Smooth muscle cell (in vitro differentiated cells): Measurements from ENCODE around the gene NT5C3B. TPM values are rescaled to one million over a fixed set of nuclear protein-coding genes. Genes with fewer than 3 reads are reported as not detected.
"Not testable (repeated sequence)": the region's sequence is repeated elsewhere in the genome, so short reads cannot be mapped to it uniquely, and the experiment has no call there.

ENCODE experiments used
- DNase-seq: peaks from one replicate; lab custom pipeline; 2025; ENCODE audit not compliant: unreplicated experiment; lab: John Stamatoyannopoulos, UW
- H2AFZ ChIP-seq: fragments of 200-600 bp; sonication (generic); 2 replicates; pipeline ENCODE4 v1.6.0; 2016; ENCODE audit warnings: antibody characterized with exemption, low read depth, mild to moderate bottlenecking
- H3F3A ChIP-seq: fragments of 200-600 bp; sonication (generic); 2 replicates; pipeline ENCODE4 v1.6.0; 2017; ENCODE audit warnings: antibody characterized with exemption, low read depth
- H3K27ac ChIP-seq: fragments of 200-600 bp; sonication (generic); 2 replicates; pipeline ENCODE4 v1.5.1; 2016; ENCODE audit warnings: low read depth, mild to moderate bottlenecking
- H3K27me3 ChIP-seq: fragments of 200-600 bp; sonication (generic); 2 replicates; pipeline ENCODE4 v1.6.1; 2016; ENCODE audit warnings: low read depth, mild to moderate bottlenecking
- H3K36me3 ChIP-seq: fragments of 200-600 bp; sonication (generic); 2 replicates; pipeline ENCODE4 v1.5.1; 2016; ENCODE audit warnings: low read depth
- H3K4me1 ChIP-seq: fragments of 200-600 bp; sonication (generic); 2 replicates; pipeline ENCODE4 v1.5.1; 2016; ENCODE audit warnings: low read depth
- H3K4me2 ChIP-seq: fragments of 200-600 bp; sonication (generic); 2 replicates; pipeline ENCODE4 v1.6.0; 2016; ENCODE audit warnings: mild to moderate bottlenecking
- H3K4me3 ChIP-seq: fragments of 200-600 bp; sonication (generic); 2 replicates; pipeline ENCODE4 v1.5.1; 2016; ENCODE audit warnings: mild to moderate bottlenecking
- H3K79me2 ChIP-seq: fragments of 200-600 bp; sonication (generic); 2 replicates; pipeline ENCODE4 v1.6.0; 2016; ENCODE audit warnings: low read depth, mild to moderate bottlenecking
- H3K9ac ChIP-seq: fragments of 200-600 bp; sonication (generic); 2 replicates; pipeline ENCODE4 v1.6.0; 2016; ENCODE audit warnings: low read depth
- H3K9me3 ChIP-seq: fragments of 200-600 bp; sonication (generic); replicated peaks from 2 replicates; pipeline ENCODE4 v1.5.1; 2016; ENCODE audit warnings: low read depth
- H4K20me1 ChIP-seq: fragments of 200-600 bp; sonication (generic); 2 replicates; pipeline ENCODE4 v1.6.0; 2016; ENCODE audit warnings: low read depth
- WGBS: methylation state at CpG from one replicate; pipeline ENCODE4 v1.1.7; 2016; ENCODE audit warnings: low lambda C conversion rate; 5-methylcytosine and 5-hydroxymethylcytosine counted together
- polyA plus RNA-seq: library from polyadenylated mRNA; unstranded; fragments of >200 nt; fragmentation: Nextera tagmentation; extraction: Ambion mirVana; gene quantifications from 2 replicates; pipeline ENCODE4 v1.2.1, GENCODE V29; 2016
- total RNA-seq: library from RNA; depleted of rRNA; stranded (reverse); fragments of >200 nt; gene quantifications from 2 replicates; pipeline ENCODE4 v1.2.3, GENCODE V29; 2014
- TF ChIP-seq, protein P1 (sequence below): fragments of 200-600 bp; sonication (generic); IDR thresholded peaks from 2 replicates; pipeline ENCODE4 v1.5.1; 2017; ENCODE audit warnings: borderline replicate concordance, mild to moderate bottlenecking, antibody characterized with exemption; ENCODE audit not compliant: insufficient read depth, poor library complexity, severe bottlenecking

The NT5C3B gene
- total and polyA plus RNA-seq, 2 experiments from 2014 or later: 46.8 to 76.3 TPM

- Histone ChIP-seq H3K9ac (no peak overlapping the region), H3F3A (no peaks in the 10 kb centered on the region), H3K4me1 (no peaks in the 10 kb centered on the region), H3K36me3 (peaks cover 2% of the 10 kb centered on the region), H4K20me1 (peaks cover 67% of the 10 kb centered on the region), H3K27ac (no peak overlapping the region), H3K9me3 (no peaks in the 10 kb centered on the region), H3K4me2 (no peak overlapping the region), H3K27me3 (no peaks in the 10 kb centered on the region), H3K79me2 (peaks cover 44% of the 10 kb centered on the region), H2AFZ (no peak overlapping the region), H3K4me3 (no peak overlapping the region)
- 92% methylated on average over 4 of the region's 4 CpGs for WGBS
- DNase-seq: no peak
- TF ChIP-seq, protein P1, sequence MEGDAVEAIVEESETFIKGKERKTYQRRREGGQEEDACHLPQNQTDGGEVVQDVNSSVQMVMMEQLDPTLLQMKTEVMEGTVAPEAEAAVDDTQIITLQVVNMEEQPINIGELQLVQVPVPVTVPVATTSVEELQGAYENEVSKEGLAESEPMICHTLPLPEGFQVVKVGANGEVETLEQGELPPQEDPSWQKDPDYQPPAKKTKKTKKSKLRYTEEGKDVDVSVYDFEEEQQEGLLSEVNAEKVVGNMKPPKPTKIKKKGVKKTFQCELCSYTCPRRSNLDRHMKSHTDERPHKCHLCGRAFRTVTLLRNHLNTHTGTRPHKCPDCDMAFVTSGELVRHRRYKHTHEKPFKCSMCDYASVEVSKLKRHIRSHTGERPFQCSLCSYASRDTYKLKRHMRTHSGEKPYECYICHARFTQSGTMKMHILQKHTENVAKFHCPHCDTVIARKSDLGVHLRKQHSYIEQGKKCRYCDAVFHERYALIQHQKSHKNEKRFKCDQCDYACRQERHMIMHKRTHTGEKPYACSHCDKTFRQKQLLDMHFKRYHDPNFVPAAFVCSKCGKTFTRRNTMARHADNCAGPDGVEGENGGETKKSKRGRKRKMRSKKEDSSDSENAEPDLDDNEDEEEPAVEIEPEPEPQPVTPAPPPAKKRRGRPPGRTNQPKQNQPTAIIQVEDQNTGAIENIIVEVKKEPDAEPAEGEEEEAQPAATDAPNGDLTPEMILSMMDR: no peak
These were observed 13.4 kb upstream of the NT5C3B start for GRCh38 chr17:41849251-41849990.

- H3K4me1 ChIP-seq: no peaks in the 10 kb centered on the region
- no peak for DNase-seq
These were observed 12.8 kb upstream of the NT5C3B start for GRCh38 chr17:41848788-41849187.

DNA sequence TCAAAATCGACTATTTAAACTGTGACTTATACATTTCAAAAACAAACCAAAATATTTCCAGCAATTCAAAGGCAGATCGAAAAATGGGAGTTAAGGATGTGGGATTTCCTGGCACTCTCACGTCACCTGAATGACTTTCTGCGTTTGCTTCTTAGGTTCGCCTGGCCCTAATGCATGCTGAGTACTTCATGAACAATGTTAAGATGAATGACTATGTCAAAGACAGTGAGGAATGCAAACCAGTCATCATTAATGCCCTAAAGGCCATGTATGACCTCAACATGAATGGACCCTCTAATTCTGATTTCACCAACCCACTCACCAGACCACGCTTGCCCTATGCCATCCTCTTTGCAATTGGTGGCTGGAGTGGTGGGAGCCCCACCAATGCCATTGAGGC lies 8.9 kb upstream of the NT5C3B start:
- H3K36me3 ChIP-seq: no peaks in the 10 kb centered on the region
- no peak for DNase-seq

More at GRCh38 chr17:41848788-41849187, 12.8 kb upstream of the NT5C3B start:
- H3K27ac ChIP-seq: no peak overlapping the region
- H4K20me1 ChIP-seq: peaks cover 62% of the 10 kb centered on the region
- H3K9ac ChIP-seq: no peak overlapping the region
- no peaks in the 10 kb centered on the region for H3F3A ChIP-seq
- TF ChIP-seq, protein P1: no peak
- H3K36me3 ChIP-seq: no peaks in the 10 kb centered on the region
- no peaks in the 10 kb centered on the region for H3K9me3 ChIP-seq
- no peak overlapping the region for H3K4me3 ChIP-seq
- H3K79me2 ChIP-seq: peaks cover 38% of the 10 kb centered on the region
- 93% methylated on average over 4 of the region's 4 CpGs for WGBS
- no peaks in the 10 kb centered on the region for H3K27me3 ChIP-seq
- no peak overlapping the region for H2AFZ ChIP-seq
- no peak overlapping the region for H3K4me2 ChIP-seq

GRCh38 chr17:41840781-41841180 lies 4.7 kb upstream of the NT5C3B start:
- not testable (repeated sequence) for H3K4me2 ChIP-seq, H3K9ac ChIP-seq, H4K20me1 ChIP-seq, H3K4me1 ChIP-seq, H3K36me3 ChIP-seq, H3K27ac ChIP-seq, DNase-seq, H3F3A ChIP-seq, H3K79me2 ChIP-seq, H2AFZ ChIP-seq, H3K9me3 ChIP-seq, H3K27me3 ChIP-seq, H3K4me3 ChIP-seq
- WGBS: 92% methylated on average over 6 of the region's 6 CpGs

More for the DNA sequence above, 8.9 kb upstream of the NT5C3B start:
- no peak overlapping the region for H3K4me2 ChIP-seq
- no peaks in the 10 kb centered on the region for H3K4me1 ChIP-seq
- H4K20me1 ChIP-seq: peaks cover 24% of the 10 kb centered on the region
- 93% methylated on average over 6 of the region's 6 CpGs for WGBS
- no peak overlapping the region for H3K27ac ChIP-seq
- no peaks in the 10 kb centered on the region for H3K9me3 ChIP-seq
- peaks cover 8% of the 10 kb centered on the region for H3K79me2 ChIP-seq
- H3F3A ChIP-seq: no peaks in the 10 kb centered on the region
- TF ChIP-seq, protein P1: no peak
- H3K4me3 ChIP-seq: no peak overlapping the region
- H3K9ac ChIP-seq: no peak overlapping the region
- H2AFZ ChIP-seq: no peak overlapping the region
- no peaks in the 10 kb centered on the region for H3K27me3 ChIP-seq

GRCh38 chr17:41839448-41839847 lies 3.4 kb upstream of the NT5C3B start:
- H3K27ac ChIP-seq, DNase-seq, H3K79me2 ChIP-seq, H4K20me1 ChIP-seq, H3K4me3 ChIP-seq, H3K36me3 ChIP-seq, H3K27me3 ChIP-seq, H3K4me2 ChIP-seq, H2AFZ ChIP-seq, H3F3A ChIP-seq, H3K9ac ChIP-seq, H3K9me3 ChIP-seq: not testable (repeated sequence)
- H3K4me1 ChIP-seq: peaks cover 11% of the 10 kb centered on the region
- 97% methylated on average over 2 of the region's 2 CpGs for WGBS
